NCI-H2081 treated with DMSO at 0.1 percent for 48 hours (cell line): ENCODE measurements around the gene SLC24A3.

Experiments
- DNase-seq: peaks from one replicate; lab custom pipeline; 2025; lab: John Stamatoyannopoulos, UW

Gene SLC24A3

GRCh38 chr20:19504251-19504650 lies 291.8 kb downstream of the SLC24A3 start:
- DNase-seq: no peak

DNA sequence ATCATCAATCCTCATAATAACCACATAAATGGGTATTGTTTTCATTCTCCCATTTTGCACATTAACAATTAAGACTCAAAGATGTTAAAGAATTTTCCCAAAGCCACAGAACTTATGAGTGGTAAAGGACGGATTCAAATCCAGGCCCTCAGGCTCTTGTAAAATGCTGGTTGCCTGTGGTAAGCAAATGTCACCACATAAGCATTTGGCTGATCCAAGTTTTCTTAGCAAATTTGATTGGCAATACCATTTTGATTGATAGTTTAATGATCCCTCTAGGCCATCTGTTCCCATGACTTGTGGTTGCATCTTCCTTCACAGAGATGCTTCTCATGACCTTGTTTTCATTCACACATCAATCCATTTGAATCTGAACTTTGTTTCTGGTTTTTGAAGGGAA lies 293.6 kb downstream of the SLC24A3 start:
- no peak for DNase-seq

DNA sequence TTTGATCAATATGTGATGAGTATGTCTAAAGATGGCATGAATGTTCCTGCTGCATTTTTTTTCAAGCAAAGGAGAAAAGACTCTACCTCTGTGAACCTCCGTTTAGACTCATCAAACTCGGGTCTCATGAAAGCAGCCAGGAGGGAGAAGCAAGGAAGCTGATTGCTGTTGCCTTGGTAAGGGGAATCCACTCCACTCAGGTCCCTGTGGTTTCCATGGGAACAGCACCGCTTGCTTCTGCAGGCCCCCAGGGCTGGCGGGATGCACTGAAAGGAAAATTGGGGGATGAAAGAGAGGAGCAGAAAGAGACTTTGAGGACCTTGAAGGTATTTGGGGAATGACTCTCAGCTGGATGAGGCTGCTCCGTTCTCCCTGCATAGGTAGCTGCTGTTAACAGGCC lies 296.0 kb downstream of the SLC24A3 start:
- DNase-seq: no peak

- DNase-seq: no peak
These were observed 298.2 kb downstream of the SLC24A3 start for GRCh38 chr20:19510611-19511010.

GRCh38 chr20:19511931-19512330 lies 299.5 kb downstream of the SLC24A3 start:
- no peak for DNase-seq

DNA sequence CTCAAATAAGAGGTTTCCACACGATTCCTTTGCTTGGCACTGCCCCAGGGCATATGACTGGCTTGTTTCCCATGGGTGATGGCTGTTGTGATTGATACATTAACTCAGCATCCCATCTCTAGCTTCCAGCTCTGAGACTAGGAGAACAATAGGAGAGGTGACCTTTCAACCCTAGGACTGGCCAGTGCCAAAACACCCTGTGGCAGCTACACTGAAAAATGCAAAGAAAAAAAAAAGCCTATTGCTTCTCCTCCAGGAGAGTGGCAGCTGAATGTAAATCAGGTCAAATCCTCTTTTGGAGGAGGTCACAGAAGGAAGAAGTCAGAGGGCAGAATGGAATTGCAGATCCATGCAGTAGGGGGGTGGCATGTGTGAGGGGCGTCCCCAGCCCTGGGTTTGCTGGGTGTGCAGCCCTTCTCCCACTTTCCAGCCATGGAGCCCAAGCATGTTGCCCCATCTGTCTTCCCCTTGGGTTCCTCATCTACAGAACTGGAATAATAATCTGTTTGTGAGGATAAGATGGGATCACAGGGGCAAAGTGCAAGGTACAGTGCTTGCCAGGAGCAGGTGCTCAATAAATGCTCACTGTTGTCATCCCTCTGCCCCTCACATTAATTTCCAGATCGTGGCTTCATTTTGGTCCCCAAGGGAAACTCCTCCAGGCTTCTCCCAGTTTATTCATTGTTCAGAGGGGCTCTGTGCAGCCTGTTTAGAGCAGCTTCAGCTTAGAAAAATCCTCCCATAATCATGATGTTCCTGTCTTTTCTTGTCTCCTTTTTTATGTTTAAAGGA lies 300.6 kb downstream of the SLC24A3 start:
- no peak for DNase-seq

- DNase-seq: no peak
These were observed 302.6 kb downstream of the SLC24A3 start for GRCh38 chr20:19515074-19515473.

DNA sequence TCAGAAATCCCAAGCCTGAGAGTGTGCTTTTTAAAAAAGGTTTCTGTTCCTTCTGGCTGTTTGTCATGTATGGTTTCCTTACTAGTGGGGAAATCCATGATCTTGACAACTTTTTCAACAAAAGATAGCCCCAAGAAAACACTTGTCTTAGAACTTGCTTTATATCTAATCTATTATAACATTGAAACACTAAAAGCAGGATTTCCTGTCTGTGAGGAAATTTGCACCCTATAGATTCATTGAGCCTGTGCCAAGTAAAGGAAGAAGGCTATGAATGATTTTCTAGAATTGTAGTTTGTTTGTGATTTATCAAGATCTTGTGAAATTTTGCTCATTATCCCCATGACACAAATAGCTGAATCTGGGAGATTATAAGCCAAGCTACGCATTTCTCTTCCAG lies 307.0 kb downstream of the SLC24A3 start:
- no peak for DNase-seq

- DNase-seq: no peak
These were observed 307.8 kb downstream of the SLC24A3 start for GRCh38 chr20:19520261-19520660.

- DNase-seq: no peak
These were observed 309.8 kb downstream of the SLC24A3 start for GRCh38 chr20:19522071-19522801.

DNA sequence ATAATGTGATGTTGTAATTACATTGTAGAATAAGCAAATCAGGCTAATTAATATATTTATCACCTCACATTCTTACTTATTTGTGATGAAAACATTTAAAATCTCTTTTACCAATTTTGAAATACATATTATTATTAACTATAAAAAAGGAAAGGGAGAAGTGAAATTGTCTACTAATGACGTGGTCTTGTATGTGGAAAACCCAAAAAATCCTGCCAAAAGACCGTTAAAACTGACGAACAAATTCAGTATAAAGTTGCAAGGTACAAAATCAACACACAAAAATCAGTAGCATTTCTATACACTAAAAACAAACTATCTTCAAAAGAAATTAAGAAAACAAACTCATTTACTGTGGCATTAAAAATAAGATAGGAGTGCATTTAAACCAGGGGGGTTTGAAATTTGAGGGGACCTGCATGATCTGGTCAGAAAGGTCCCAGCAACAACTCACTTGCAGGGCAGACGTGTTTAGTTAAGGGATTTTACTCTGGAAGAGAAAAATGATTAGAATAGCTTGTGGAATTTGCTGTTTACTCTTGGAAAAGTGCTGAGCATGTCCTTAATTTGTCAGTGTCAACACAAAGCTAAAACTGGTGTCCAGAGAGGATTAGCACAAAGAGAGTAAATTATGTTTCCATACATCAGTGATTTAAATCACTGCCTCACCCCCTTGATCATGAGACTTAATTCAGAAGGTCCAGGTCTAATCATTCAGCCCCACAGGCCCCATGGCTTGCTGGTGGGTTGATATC lies 310.6 kb downstream of the SLC24A3 start:
- DNase-seq: no peak

DNA sequence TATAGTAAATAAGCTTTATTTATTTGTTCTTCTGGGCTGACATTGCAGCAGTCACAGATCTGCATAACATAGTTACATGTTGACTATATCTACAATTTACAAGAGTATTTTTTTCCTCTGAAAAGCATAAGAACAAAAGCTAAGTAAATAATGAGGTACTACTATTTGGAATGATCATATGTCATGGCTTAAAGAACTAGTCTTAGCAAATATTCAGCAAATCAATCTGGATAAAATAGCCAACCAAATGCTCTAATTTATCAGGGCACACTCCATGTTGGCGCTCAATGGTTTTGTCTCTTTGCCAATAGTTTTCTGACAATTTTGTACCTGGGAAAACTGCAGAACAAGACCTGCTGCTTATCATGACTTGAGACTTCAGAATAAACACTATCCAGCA lies 312.2 kb downstream of the SLC24A3 start:
- no peak for DNase-seq

DNA sequence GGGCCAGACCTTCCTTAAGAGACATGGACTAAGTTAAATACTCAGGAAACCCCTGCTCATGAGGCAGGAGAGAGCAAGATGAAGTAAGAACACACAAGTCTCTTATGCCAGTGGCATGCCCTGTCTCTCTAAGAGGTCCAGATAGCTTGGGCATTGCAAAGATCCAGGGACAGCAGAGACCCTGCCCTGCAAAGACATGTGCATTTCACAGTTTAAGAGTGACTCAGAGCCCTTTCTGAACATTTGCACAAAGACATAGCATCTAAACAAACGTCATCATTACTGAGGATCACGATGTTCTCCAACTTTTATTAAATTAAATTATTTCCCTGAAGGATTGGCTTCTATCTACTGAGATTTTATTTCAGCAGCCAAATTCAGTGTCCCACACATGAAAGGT lies 315.1 kb downstream of the SLC24A3 start:
- no peak for DNase-seq

DNA sequence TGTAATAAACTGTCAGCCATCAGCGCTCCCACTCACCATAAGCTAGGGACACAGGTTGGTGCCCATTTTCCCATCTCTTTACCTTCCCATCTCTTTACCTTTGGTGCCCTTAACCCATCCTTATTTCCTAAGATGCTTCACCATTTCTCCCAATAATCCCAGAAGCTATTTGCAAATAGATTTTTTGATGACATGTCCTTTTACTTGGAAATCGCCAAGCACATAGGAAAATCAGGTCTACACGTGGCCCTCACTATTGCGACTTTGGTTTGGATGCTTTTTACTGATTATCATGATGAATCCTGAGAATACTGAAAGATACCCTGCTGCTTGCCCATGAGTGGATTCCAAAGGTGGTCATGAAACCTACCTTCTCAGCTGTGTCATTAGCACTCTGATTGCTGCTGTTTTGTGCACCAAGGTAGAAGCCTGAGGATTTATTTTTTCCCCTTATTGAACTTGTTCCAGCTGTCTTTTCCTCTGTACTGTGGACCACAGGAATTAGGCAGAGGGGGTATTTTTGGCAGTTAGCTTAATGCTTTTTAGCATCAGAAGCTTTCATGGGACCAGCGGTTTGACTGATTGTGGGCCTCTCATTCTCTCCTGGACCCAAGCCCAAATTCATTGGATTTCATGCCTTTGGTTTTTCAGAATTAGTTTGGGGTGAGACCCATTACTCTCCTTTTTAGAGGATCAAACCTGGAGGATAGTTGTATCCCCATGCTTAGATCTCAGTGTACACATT lies 316.0 kb downstream of the SLC24A3 start:
- no peak for DNase-seq

DNA sequence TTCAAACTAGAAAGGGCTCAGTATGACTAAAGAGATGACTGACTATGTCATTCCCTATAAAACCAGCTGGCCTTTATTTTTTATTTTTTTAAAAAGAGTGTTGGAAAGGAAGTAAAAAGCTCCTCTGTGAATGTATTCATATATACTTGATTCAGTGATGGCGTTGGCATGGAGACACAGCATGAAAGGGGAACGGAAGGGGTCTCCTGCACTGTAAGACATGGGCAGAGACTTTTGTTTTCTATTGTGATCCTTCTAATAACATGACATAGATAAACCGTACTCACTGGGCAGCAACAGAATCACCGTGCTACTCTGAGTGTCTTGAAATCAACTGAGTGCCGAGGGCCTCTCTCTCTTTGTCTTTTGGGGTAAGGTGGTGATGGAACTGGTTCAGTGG lies 317.6 kb downstream of the SLC24A3 start:
- no peak for DNase-seq

DNA sequence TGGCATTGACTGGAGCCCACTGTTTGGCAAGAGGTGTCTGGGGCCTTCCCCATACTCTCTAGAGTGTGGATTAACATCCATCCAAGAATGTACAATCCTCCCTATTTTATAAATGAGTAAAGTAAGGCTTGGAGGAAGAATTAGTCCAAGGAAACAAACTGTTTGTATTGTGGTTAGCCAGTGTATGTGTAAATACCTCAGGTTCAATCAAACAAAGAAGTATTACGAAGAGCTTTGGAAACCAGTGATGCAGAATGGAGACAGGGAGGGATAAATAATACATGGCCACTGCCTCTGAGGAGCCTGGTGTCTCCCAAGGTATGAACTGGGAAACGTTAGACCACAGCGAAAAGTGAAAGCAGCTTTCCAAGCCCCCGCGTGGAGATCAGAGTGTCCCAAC lies 319.0 kb downstream of the SLC24A3 start:
- DNase-seq: no peak

DNA sequence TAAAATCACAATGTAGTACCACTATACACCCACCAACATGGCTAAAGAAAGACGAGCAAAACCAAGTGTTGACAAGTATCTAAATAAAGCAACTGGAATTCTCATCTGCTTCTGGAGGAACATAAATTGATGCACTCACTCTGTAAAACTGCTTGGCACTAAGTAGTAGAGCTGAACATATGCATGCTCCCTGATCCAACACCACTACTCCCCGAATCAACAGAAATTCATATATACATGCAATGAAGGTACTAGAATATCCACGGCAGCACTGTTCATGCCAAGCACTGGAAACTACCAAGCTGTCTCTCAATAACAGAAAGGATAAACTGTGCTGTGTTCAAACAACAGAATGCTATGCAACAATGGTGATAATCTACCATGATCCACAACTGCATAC lies 326.1 kb downstream of the SLC24A3 start:
- no peak for DNase-seq

DNA sequence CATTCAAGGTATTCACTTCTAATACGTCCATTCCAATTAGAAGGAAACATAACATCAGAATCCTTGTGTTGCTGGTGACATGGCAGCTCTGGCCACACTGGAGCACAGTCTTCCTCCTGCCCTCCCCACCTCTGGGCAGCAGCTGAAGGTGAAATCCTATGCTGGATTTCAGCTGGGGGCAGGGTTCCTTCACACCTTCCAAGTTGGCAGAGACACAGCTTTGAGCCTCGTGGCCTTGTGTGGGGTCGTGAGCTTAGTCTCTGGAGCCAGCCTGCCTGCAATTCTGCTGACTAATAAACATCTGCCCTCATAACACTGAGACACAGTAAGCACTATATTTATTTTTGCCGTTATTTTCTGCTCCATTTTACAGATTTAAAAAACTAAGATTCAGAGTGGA lies 326.7 kb downstream of the SLC24A3 start:
- DNase-seq: no peak

DNA sequence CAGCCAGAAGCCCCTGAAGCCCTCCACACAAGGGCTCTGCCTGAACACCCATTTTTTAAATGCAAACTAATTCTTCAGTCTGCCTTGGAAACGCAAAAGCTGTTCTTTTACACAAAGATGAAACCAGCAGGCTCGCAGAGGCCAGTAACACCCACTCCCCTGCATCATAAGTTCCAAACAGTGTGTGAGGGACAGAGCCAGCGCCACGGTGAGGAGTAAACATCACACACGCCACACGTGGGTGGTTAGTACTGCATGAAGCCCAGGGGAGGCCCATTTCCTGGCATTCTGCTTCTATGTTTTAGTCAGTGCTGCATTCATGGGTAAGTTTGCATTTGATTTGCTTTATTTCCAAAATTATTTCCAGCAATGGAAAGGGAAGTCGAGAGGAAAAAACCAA lies 327.9 kb downstream of the SLC24A3 start:
- no peak for DNase-seq

DNA sequence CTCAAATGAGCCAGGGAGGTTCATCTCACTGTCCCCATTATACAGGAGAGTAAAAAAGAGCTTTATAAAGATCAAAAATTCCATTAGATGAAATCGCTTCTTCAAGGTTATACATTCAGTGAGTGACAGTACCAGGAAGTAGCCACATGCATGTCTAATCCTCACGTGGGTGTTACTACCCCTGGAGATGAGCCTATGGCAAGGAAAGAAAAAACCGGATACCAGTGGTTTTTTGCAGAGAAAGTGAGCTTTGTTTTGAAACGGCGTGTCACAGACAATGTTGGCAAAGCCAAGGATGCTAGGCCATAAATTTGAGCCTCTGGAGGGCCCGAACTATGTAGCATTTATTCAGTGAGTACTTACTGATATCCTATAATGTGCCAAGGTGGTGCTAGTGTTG lies 330.7 kb downstream of the SLC24A3 start:
- no peak for DNase-seq

- DNase-seq: no peak
These were observed 332.2 kb downstream of the SLC24A3 start for GRCh38 chr20:19544684-19545083.

- no peak for DNase-seq
These were observed 334.2 kb downstream of the SLC24A3 start for GRCh38 chr20:19546648-19547047.
